Thyroid gland (tissue), 4 donors: ENCODE measurements around the gene C1QTNF8.

ENCODE experiments used
- CTCF ChIP-seq, 6 experiments: fragments of 200-600 bp in 3 of 6; fragments of 450-650 bp in 3 of 6; sonication (generic) in 3 of 6; IDR thresholded peaks; one replicate each; pipeline ENCODE4 v1.5.1; 2016 to 2019; ENCODE audit warnings: antibody characterized with exemption in 6 of 6, mild to moderate bottlenecking in 2 of 6, inconsistent platforms in 1 of 6, moderate library complexity in 1 of 6
- POLR2A ChIP-seq, 2 donors: fragments of 450-650 bp; IDR thresholded peaks; one replicate each; pipeline ENCODE4 v1.6.1; 2017; ENCODE audit warnings: antibody characterized with exemption in 2 of 2, mild to moderate bottlenecking in 2 of 2, moderate library complexity in 1 of 2

GRCh38 chr16:1038932-1039331 lies 57.1 kb downstream of the C1QTNF8 start:
- TF ChIP-seq CTCF (IDR thresholded peaks at IDR 0.05) (no peak), POLR2A (IDR thresholded peaks at IDR 0.05) (no peak)
